DOHH2 (cell line): ENCODE results near the gene MAJIN.

Source experiments
- EZH2phosphoT487 ChIP-seq: fragments of 200-600 bp; sonication (generic); IDR thresholded peaks from 2 replicates; pipeline ENCODE4 v1.6.1; 2017; ENCODE audit warnings: borderline replicate concordance, mild to moderate bottlenecking, antibody characterized with exemption, low read length, moderate library complexity, mixed read lengths
- TF ChIP-seq, protein P1 (sequence below): fragments of 200-600 bp; sonication (generic); IDR thresholded peaks from one replicate; pipeline ENCODE4 v1.5.1; 2014; ENCODE audit warnings: antibody characterized with exemption, mild to moderate bottlenecking, low read depth, low read length; ENCODE audit not compliant: poor library complexity, severe bottlenecking

DNA sequence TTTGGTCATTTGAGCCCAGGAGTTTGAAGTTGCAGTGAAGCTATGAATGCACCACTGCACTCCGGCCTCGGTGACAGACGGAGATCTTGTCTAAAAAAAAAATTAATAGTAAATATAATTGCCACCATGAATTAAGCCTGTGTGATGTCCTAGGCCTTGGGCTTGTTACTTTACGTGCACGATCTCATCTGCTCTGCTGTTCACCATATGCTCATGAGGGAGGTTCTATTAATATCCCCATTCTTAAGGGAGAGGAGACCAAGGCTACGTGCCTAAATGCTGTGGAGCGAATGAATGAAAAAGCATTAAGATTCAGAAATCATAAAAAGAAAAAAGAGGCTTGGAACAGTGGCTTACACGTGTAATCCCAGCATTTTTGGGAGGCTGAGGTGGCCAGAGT, 52.3 kb downstream of the MAJIN start:
- TF ChIP-seq, protein P1, sequence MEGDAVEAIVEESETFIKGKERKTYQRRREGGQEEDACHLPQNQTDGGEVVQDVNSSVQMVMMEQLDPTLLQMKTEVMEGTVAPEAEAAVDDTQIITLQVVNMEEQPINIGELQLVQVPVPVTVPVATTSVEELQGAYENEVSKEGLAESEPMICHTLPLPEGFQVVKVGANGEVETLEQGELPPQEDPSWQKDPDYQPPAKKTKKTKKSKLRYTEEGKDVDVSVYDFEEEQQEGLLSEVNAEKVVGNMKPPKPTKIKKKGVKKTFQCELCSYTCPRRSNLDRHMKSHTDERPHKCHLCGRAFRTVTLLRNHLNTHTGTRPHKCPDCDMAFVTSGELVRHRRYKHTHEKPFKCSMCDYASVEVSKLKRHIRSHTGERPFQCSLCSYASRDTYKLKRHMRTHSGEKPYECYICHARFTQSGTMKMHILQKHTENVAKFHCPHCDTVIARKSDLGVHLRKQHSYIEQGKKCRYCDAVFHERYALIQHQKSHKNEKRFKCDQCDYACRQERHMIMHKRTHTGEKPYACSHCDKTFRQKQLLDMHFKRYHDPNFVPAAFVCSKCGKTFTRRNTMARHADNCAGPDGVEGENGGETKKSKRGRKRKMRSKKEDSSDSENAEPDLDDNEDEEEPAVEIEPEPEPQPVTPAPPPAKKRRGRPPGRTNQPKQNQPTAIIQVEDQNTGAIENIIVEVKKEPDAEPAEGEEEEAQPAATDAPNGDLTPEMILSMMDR, result no peak
- TF ChIP-seq EZH2phosphoT487, result no peak
